GM23338 (cell line): Measurements from ENCODE around the gene SLC1A6. TPM values are rescaled to one million over a fixed set of nuclear protein-coding genes. Genes with fewer than 3 reads are reported as not detected.

Source experiments
- ATAC-seq: fragments of 200-7000 bp; cut with Tn5 transposase; 3 replicates; pipeline ENCODE4 v1.9.1; 2020
- DNase-seq: peaks from one replicate; pipeline ENCODE4 v3.0.0-alpha.2; 2015; ENCODE audit warnings: low spot score
- H2AFZ ChIP-seq: fragments of 200-600 bp; sonication (generic); 2 replicates; pipeline ENCODE4 v1.8.0; 2016; ENCODE audit warnings: antibody characterized with exemption, mild to moderate bottlenecking, moderate library complexity
- H3F3A ChIP-seq: fragments of 200-600 bp; sonication (generic); replicated peaks from 2 replicates; pipeline ENCODE4 v1.8.0; 2017; ENCODE audit warnings: antibody characterized with exemption, mixed run types, low read depth
- H3K27ac ChIP-seq: fragments of 200-600 bp; sonication (generic); 2 replicates; pipeline ENCODE4 v1.6.1; 2016; ENCODE audit warnings: low read depth
- H3K27me3 ChIP-seq: fragments of 200-600 bp; sonication (generic); 2 replicates; pipeline ENCODE4 v1.8.0; 2016; ENCODE audit warnings: mild to moderate bottlenecking, mixed run types, moderate library complexity; ENCODE audit not compliant: insufficient read depth
- H3K36me3 ChIP-seq: fragments of 200-600 bp; sonication (generic); 2 replicates; pipeline ENCODE4 v1.8.0; 2016; ENCODE audit warnings: mild to moderate bottlenecking; ENCODE audit not compliant: insufficient read depth
- H3K4me1 ChIP-seq: fragments of 200-600 bp; sonication (generic); 2 replicates; pipeline ENCODE4 v1.8.0; 2016; ENCODE audit warnings: mild to moderate bottlenecking, moderate library complexity; ENCODE audit not compliant: insufficient read depth
- H3K4me2 ChIP-seq: fragments of 200-600 bp; sonication (generic); 2 replicates; pipeline ENCODE4 v1.7.1; 2017; ENCODE audit warnings: mixed run types
- H3K4me3 ChIP-seq: fragments of 200-600 bp; sonication (generic); 2 replicates; pipeline ENCODE4 v1.6.1; 2016; ENCODE audit warnings: mixed run types
- H3K79me2 ChIP-seq: fragments of 200-600 bp; sonication (generic); replicated peaks from 2 replicates; pipeline ENCODE4 v1.8.0; 2017; ENCODE audit warnings: mild to moderate bottlenecking; ENCODE audit not compliant: insufficient read depth
- H3K9me2 ChIP-seq: fragments of 200-600 bp; sonication (generic); 2 replicates; pipeline ENCODE4 v1.8.0; 2017; ENCODE audit not compliant: insufficient read depth
- H4K20me1 ChIP-seq: fragments of 200-600 bp; sonication (generic); replicated peaks from 2 replicates; pipeline ENCODE4 v1.8.0; 2017; ENCODE audit warnings: mild to moderate bottlenecking; ENCODE audit not compliant: insufficient read depth
- H3K27ac Mint-ChIP-seq: 2 replicates; pipeline ENCODE4 v1.8.0; 2020; ENCODE audit warnings: inconsistent platforms, mild to moderate bottlenecking, moderate library complexity, mixed read lengths
- H3K27me3 Mint-ChIP-seq: 3 replicates; pipeline ENCODE4 v1.8.0; 2022; ENCODE audit warnings: low read depth, mild to moderate bottlenecking, moderate library complexity, mixed read lengths, inconsistent platforms; ENCODE audit not compliant: insufficient read depth, poor library complexity
- H3K36me3 Mint-ChIP-seq: 3 replicates; pipeline ENCODE4 v1.8.0; 2021; ENCODE audit warnings: low read depth, mild to moderate bottlenecking, inconsistent platforms, moderate library complexity, mixed read lengths
- H3K4me1 Mint-ChIP-seq: 3 replicates; pipeline ENCODE4 v1.8.0; 2020; ENCODE audit warnings: mild to moderate bottlenecking, inconsistent platforms, mixed read lengths
- H3K4me3 Mint-ChIP-seq: 3 replicates; pipeline ENCODE4 v1.8.0; 2021; ENCODE audit warnings: moderate library complexity, mild to moderate bottlenecking, inconsistent platforms, mixed read lengths
- H3K9me3 Mint-ChIP-seq: 3 replicates; pipeline ENCODE4 v1.8.0; 2020; ENCODE audit warnings: moderate library complexity, mild to moderate bottlenecking, inconsistent platforms, mixed read lengths
- CREB1 ChIP-seq: fragments of 250-450 bp; sonication (Bioruptor Pico); IDR thresholded peaks from 2 replicates; pipeline ENCODE4 v1.5.0; 2020; ENCODE audit warnings: low read depth, mild to moderate bottlenecking, moderate library complexity
- EZH2 ChIP-seq: fragments of 200-600 bp; sonication (generic); IDR thresholded peaks from one replicate; pipeline ENCODE4 v1.8.0; 2017; ENCODE audit warnings: antibody characterized with exemption, mild to moderate bottlenecking, low read depth; ENCODE audit not compliant: unreplicated experiment
- EZH2phosphoT487 ChIP-seq: fragments of 200-600 bp; sonication (generic); IDR thresholded peaks from one replicate; pipeline ENCODE4 v1.8.1; 2018; ENCODE audit warnings: antibody characterized with exemption; ENCODE audit not compliant: unreplicated experiment
- JUNB ChIP-seq: IDR thresholded peaks from one replicate; pipeline ENCODE4 v1.6.1; 2016; ENCODE audit warnings: antibody characterized with exemption; ENCODE audit not compliant: unreplicated experiment
- NANOG ChIP-seq: IDR thresholded peaks from 2 replicates; pipeline ENCODE4 v1.6.1; 2016; ENCODE audit warnings: antibody characterized with exemption, borderline replicate concordance
- POLR2AphosphoS5 ChIP-seq: IDR thresholded peaks from 2 replicates; pipeline ENCODE4 v1.6.1; 2016; ENCODE audit warnings: antibody characterized with exemption, low read depth
- STAT1 ChIP-seq: IDR thresholded peaks from one replicate; pipeline ENCODE4 v1.6.1; 2016; ENCODE audit warnings: antibody characterized with exemption; ENCODE audit not compliant: unreplicated experiment
- ZNF114 ChIP-seq: fragments of 250-450 bp; sonication (Bioruptor Pico); IDR thresholded peaks from 2 replicates; pipeline ENCODE4 v1.5.0; 2020; ENCODE audit warnings: mild to moderate bottlenecking, moderate library complexity
- ZNF331 ChIP-seq: fragments of 250-450 bp; sonication (Bioruptor Pico); IDR thresholded peaks from 2 replicates; pipeline ENCODE4 v1.5.0; 2020; ENCODE audit warnings: low read depth, mild to moderate bottlenecking, moderate library complexity
- ZNF462 ChIP-seq: fragments of 250-450 bp; sonication (Bioruptor Pico); IDR thresholded peaks from 2 replicates; pipeline ENCODE4 v1.5.0; 2020; ENCODE audit warnings: mild to moderate bottlenecking, moderate library complexity
- polyA plus RNA-seq: library from polyadenylated mRNA; unstranded; fragments of >200 nt; fragmentation: Nextera tagmentation; extraction: Ambion mirVana; gene quantifications from 2 replicates; pipeline ENCODE4 v1.2.1, GENCODE V29; 2016
- total RNA-seq: library from RNA; depleted of rRNA; stranded (reverse); fragments of >200 nt; shearing (Covaris generic); gene quantifications from 2 replicates; pipeline ENCODE4 v1.2.3, GENCODE V29; 2014
- TF ChIP-seq, protein P1 (sequence below), 2 experiments: fragments of 200-600 bp in 1 of 2; sonication (generic) in 1 of 2; conservative IDR thresholded peaks; 2 replicates each; pipeline versions ENCODE4 v1.5.1 to v1.6.1; 2016 to 2017; ENCODE audit warnings: antibody characterized with exemption in 2 of 2, low read depth in 2 of 2, mild to moderate bottlenecking in 2 of 2, moderate library complexity in 1 of 2
- TF ChIP-seq, protein P2 (sequence below): IDR thresholded peaks from one replicate; pipeline ENCODE4 v1.6.1; 2018; ENCODE audit warnings: antibody characterized with exemption; ENCODE audit not compliant: unreplicated experiment
- TF ChIP-seq, protein P3 (sequence below): IDR thresholded peaks from 2 replicates; pipeline ENCODE4 v1.6.1; 2016; ENCODE audit warnings: antibody characterized with exemption

The SLC1A6 gene
- total and polyA plus RNA-seq, 2 experiments from 2014 or later = 12.6 to 37.3 TPM

DNA sequence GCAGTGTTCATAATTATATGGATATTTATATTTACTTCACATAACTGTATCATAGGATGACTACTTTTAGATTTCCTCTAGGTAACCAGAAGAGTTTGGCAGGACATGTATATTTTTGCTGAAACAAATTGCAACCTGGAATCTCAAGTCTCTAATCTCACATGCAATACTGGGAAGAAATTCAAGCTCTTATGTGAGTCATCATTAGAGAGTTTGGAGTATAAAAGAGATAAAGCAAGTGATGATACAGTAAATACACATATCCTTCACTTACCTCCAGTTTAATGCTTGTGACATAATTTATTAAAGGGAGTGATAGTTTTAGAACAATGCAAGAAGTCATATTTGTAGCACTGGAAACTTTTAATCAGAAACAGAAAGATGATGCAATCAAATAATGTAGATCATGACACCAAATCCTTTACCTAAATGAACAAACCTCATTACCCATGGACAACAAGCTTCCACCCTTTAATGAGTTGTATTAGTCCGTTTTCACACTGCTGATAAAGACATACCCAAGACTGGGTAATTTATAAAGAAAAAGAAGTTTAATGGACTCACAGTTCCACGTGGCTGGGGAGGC, 77.9 kb downstream of the SLC1A6 start:
- no peaks in the 10 kb centered on the region for H4K20me1 ChIP-seq
- H3K4me3 Mint-ChIP-seq = no peak overlapping the region
- H3K36me3 ChIP-seq = no peaks in the 10 kb centered on the region
- ATAC-seq (no peak), DNase-seq (no peak)
- H3K9me2 ChIP-seq = no peaks in the 10 kb centered on the region
- H3K4me3 ChIP-seq = no peak overlapping the region
- no peak for TF ChIP-seq ZNF114 (CRISPR knock-in tag)
- TF ChIP-seq, protein P1, sequence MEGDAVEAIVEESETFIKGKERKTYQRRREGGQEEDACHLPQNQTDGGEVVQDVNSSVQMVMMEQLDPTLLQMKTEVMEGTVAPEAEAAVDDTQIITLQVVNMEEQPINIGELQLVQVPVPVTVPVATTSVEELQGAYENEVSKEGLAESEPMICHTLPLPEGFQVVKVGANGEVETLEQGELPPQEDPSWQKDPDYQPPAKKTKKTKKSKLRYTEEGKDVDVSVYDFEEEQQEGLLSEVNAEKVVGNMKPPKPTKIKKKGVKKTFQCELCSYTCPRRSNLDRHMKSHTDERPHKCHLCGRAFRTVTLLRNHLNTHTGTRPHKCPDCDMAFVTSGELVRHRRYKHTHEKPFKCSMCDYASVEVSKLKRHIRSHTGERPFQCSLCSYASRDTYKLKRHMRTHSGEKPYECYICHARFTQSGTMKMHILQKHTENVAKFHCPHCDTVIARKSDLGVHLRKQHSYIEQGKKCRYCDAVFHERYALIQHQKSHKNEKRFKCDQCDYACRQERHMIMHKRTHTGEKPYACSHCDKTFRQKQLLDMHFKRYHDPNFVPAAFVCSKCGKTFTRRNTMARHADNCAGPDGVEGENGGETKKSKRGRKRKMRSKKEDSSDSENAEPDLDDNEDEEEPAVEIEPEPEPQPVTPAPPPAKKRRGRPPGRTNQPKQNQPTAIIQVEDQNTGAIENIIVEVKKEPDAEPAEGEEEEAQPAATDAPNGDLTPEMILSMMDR (conservative IDR thresholded peaks at IDR 0.05; ENCODE audit: low read depth in 2 of 2) = no peak
- no peak for TF ChIP-seq STAT1
- TF ChIP-seq, protein P2, sequence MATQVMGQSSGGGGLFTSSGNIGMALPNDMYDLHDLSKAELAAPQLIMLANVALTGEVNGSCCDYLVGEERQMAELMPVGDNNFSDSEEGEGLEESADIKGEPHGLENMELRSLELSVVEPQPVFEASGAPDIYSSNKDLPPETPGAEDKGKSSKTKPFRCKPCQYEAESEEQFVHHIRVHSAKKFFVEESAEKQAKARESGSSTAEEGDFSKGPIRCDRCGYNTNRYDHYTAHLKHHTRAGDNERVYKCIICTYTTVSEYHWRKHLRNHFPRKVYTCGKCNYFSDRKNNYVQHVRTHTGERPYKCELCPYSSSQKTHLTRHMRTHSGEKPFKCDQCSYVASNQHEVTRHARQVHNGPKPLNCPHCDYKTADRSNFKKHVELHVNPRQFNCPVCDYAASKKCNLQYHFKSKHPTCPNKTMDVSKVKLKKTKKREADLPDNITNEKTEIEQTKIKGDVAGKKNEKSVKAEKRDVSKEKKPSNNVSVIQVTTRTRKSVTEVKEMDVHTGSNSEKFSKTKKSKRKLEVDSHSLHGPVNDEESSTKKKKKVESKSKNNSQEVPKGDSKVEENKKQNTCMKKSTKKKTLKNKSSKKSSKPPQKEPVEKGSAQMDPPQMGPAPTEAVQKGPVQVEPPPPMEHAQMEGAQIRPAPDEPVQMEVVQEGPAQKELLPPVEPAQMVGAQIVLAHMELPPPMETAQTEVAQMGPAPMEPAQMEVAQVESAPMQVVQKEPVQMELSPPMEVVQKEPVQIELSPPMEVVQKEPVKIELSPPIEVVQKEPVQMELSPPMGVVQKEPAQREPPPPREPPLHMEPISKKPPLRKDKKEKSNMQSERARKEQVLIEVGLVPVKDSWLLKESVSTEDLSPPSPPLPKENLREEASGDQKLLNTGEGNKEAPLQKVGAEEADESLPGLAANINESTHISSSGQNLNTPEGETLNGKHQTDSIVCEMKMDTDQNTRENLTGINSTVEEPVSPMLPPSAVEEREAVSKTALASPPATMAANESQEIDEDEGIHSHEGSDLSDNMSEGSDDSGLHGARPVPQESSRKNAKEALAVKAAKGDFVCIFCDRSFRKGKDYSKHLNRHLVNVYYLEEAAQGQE = no peak
- no peak for TF ChIP-seq ZNF462 (CRISPR knock-in tag)
- no peak for TF ChIP-seq NANOG
- TF ChIP-seq, protein P3, sequence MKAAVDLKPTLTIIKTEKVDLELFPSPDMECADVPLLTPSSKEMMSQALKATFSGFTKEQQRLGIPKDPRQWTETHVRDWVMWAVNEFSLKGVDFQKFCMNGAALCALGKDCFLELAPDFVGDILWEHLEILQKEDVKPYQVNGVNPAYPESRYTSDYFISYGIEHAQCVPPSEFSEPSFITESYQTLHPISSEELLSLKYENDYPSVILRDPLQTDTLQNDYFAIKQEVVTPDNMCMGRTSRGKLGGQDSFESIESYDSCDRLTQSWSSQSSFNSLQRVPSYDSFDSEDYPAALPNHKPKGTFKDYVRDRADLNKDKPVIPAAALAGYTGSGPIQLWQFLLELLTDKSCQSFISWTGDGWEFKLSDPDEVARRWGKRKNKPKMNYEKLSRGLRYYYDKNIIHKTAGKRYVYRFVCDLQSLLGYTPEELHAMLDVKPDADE = no peak
- TF ChIP-seq JUNB = no peak
- no peak for TF ChIP-seq EZH2phosphoT487
- no peak for TF ChIP-seq POLR2AphosphoS5
- no peak for TF ChIP-seq EZH2
- TF ChIP-seq ZNF331 (CRISPR knock-in tag) = no peak
- TF ChIP-seq CREB1 (CRISPR knock-in tag) = no peak
- H3K27ac Mint-ChIP-seq = no peak overlapping the region
- no peak overlapping the region for H3K4me2 ChIP-seq
- H3F3A ChIP-seq = no peaks in the 10 kb centered on the region
- no peak overlapping the region for H3K27ac ChIP-seq
- H3K79me2 ChIP-seq = no peaks in the 10 kb centered on the region
- H3K27me3 Mint-ChIP-seq = peaks cover 2% of the 10 kb centered on the region
- peaks cover 84% of the 10 kb centered on the region for H3K9me3 Mint-ChIP-seq
- no peak overlapping the region for H2AFZ ChIP-seq
- no peaks in the 10 kb centered on the region for H3K27me3 ChIP-seq
- no peaks in the 10 kb centered on the region for H3K4me1 Mint-ChIP-seq
- no peaks in the 10 kb centered on the region for H3K36me3 Mint-ChIP-seq
- H3K4me1 ChIP-seq = 0 out of 2 replicates have a peak, but pooled peaks cover 4% of the 10 kb centered on the region
